Endometrial microvascular endothelial cells (primary cell): ENCODE data around the gene RNU6-7. TPM values are rescaled to one million over a fixed set of nuclear protein-coding genes. Genes with fewer than 3 reads are reported as not detected.

Experiments
- in situ Hi-C: cut with HindIII; loops from 2 replicates; pipeline ENCODE4 v1.10.0; 2017; ENCODE audit warnings: low sequenced_read_pairs, low pct_unique_long_range_greater_than_20kb; ENCODE audit errors: inconsistent ontology term
- total RNA-seq: library from RNA; depleted of rRNA; stranded (reverse); fragments of >200 nt; gene quantifications from one replicate; pipeline ENCODE4 v1.2.3, GENCODE V29; 2015; ENCODE audit errors: inconsistent ontology term

RNU6-7 gene
- total RNA-seq, 1 donor from 2014 or later: not detected

DNA sequence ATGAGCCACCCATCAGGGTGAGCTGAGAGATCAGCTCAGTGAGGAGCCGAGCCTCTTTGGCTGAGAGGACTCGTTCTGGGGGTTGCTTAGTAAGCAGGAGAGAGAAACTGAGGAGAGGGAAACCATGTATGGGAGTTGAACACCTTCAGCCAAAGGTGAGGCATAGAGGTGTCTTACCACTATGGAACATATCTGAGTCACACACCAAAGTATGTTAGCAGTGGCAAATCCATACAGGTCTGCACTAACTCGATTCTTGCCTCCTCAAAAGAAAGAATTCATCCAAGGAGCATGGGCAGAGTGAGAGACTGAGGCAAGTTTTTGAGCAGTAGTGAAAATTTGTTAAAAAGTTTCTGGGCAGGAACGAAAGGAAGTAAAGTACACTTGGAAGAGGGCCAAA, 47.9 kb downstream of the RNU6-7 start:
- in situ Hi-C loops: no loop called here

- in situ Hi-C loops: no loop called here
Measured at GRCh38 chr14:32250681-32251080, 48.8 kb downstream of the RNU6-7 start.

DNA sequence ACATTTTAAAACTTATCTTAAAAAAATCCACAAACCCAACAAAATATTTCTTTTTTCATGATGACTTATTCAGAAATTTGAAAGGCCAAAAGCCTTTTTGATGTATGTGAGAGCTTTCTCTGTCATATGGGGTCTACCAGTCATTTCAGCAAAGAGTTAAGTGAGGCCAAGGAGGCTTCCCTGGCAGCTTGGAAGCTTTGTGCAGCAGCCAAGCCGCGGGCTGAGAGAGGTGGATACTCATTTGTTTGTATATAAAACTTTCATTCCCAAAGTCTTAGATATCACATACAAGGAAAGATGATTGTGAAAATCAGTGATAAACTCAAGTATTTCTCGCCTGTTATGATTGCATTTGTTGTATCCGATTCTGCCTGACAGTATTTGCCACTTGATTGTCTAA, 49.7 kb downstream of the RNU6-7 start:
- in situ Hi-C loops: no loop called here

Other genes with a start within 250 kb of the RNU6-7 start
- 24.0 TPM for gene ARHGAP5, start 124.7 kb upstream of the RNU6-7 start, total RNA-seq
- not detected for gene RNU6-8, start 1.2 kb downstream of the RNU6-7 start, total RNA-seq
- gene AKAP6, start 127.3 kb downstream of the RNU6-7 start, total RNA-seq: under 0.01 TPM